HUES48 (cell line): Measurements from ENCODE around the gene ZDHHC4.
"Not testable (repeated sequence)": the region's sequence is repeated elsewhere in the genome, so short reads cannot be mapped to it uniquely, and the experiment has no call there.

Source experiments
- H3K27ac ChIP-seq: one replicate; pipeline ENCODE4 v1.7.0; 2013; ENCODE audit warnings: low read depth, low read length, inconsistent platforms
- H3K27me3 ChIP-seq: 2 replicates; pipeline ENCODE4 v1.6.1; 2013; ENCODE audit warnings: mild to moderate bottlenecking, low read length; ENCODE audit not compliant: control insufficient read depth, insufficient read depth
- H3K36me3 ChIP-seq: 2 replicates; pipeline ENCODE4 v1.6.1; 2013; ENCODE audit warnings: low read length; ENCODE audit not compliant: control insufficient read depth, insufficient read depth
- H3K4me1 ChIP-seq: 2 replicates; pipeline ENCODE4 v1.6.1; 2013; ENCODE audit warnings: mild to moderate bottlenecking, low read length; ENCODE audit not compliant: control insufficient read depth, insufficient read depth
- H3K4me3 ChIP-seq: 2 replicates; pipeline ENCODE4 v1.5.1; 2013; ENCODE audit warnings: mild to moderate bottlenecking, low read depth, low read length
- H3K9ac ChIP-seq: 2 replicates; pipeline ENCODE4 v1.6.1; 2013; ENCODE audit warnings: mild to moderate bottlenecking, low read depth, low read length, moderate library complexity
- H3K9me3 ChIP-seq: 2 replicates; pipeline ENCODE4 v1.6.1; 2013; ENCODE audit warnings: low read length; ENCODE audit not compliant: control insufficient read depth, insufficient read depth

Gene ZDHHC4

DNA sequence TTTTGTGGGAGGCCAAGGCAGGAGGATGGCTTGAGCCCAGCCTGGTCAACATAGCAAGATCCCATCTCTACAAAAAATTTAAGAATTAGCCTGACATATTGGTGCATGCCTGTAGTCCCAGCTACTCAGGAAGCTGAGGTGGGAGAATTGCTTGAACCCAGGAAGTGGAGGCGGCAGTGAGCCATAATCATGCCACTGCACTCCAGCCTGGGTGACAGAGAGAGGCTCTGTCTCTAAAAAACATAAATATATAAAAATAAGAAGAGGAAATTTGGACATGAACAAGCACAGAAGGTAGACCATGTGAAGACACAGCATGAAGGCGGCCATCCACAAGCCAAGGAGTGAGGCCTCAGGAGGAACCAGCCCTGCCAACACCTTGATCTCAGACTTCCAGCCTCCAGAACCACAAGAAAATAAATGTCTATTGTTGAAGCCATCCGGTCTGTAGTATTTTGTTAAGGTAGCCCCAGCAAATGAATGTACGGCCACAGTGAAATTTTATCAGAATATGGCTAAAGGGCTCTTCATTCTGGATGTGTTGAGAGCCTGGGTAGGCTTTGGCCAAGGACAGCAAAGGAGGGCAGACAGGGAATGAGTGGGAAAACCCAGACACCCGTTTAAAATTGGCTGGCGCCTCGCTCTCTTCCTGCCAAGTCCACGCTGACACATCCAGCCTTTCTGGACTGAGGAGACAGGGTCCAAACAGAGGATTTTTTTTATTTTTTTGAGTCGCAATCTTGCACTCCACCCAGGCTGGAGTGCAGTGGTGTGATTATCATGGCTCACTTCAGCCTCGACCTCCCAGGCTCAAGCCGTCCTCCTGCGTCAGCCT lies 13.1 kb upstream of the ZDHHC4 start:
- H3K4me3 ChIP-seq, result no peak overlapping the region
- H3K9me3 ChIP-seq, result no peaks in the 10 kb centered on the region
- H3K27ac ChIP-seq, result no peak overlapping the region
- peaks cover 7% of the 10 kb centered on the region for H3K4me1 ChIP-seq
- H3K36me3 ChIP-seq, result no peaks in the 10 kb centered on the region
- no peaks in the 10 kb centered on the region for H3K27me3 ChIP-seq
- no peak overlapping the region for H3K9ac ChIP-seq

DNA sequence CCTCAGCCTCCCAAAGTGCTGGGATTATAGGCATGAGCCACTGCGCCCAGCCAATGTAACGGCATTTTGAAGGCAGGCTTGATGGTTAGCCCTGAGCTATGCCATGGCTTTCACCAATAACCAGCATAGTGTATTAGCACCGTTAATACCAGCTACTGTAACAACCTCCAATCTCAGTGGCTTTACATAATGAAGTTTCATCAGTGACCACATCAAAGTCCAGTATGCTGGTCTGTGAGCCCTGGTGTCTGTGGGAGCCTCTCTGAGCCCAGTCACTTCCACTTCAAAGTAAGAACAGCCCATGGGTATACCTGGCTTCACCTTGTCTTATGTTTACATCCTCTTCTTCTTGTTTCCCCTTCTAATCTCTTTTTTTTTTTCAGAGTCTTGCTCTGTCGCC lies 11.6 kb upstream of the ZDHHC4 start:
- Histone ChIP-seq H3K27ac (no peak overlapping the region), H3K36me3 (no peaks in the 10 kb centered on the region), H3K9me3 (no peaks in the 10 kb centered on the region), H3K9ac (no peak overlapping the region), H3K27me3 (no peaks in the 10 kb centered on the region), H3K4me1 (no peaks in the 10 kb centered on the region), H3K4me3 (no peak overlapping the region)

DNA sequence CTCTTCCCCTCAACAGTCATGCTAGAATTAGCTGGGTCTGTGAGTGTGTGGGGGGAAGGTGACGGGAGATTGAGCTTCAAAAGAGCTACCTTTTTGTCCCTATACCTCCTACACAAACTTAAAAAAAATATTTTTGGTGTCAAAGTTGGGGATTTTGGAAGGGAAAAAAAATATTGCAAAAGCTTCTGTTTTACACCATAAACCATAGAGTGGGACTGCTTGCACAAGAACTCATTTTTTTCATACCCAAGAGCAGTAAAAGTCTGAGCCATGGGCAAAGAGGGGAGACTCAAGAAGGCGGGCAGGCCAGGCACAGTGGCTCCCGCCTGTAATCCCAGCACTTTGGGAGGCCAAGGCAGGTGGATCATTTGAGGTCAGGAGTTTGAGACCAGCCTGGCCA lies 9.4 kb upstream of the ZDHHC4 start:
- no peaks in the 10 kb centered on the region for H3K27me3 ChIP-seq
- no peak overlapping the region for H3K27ac ChIP-seq
- H3K4me3 ChIP-seq, result no peak overlapping the region
- H3K9ac ChIP-seq, result no peak overlapping the region
- H3K36me3 ChIP-seq, result no peaks in the 10 kb centered on the region
- H3K9me3 ChIP-seq, result no peaks in the 10 kb centered on the region
- no peaks in the 10 kb centered on the region for H3K4me1 ChIP-seq

DNA sequence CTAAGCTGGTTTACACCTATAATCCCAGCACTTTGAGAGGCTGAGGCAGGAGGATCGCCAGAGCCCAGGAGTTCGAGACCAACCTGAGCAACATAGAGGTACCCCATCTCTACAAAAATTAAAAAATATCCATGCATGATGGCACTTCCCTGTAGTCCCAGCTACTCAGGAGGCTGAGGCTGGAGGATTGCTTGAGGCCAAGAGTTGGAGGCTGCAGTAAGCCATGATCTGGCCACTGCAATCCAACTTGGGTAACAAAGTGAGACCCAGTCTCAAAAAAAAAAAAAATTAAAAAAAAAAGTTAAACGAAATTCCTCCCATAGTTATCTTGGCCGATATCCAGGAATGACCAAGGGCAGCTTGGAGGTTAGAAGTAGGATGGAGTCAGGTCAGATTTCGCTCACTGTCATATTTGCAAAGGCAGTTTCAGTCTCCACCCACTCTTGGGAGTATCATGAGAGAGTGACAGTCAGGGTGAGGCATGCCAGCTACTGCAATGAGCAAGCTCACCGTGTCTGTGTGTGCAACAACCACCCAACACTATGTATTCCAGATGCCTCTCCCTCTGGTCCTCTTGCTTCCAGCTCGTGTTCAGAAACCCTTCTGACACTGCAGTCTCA lies 6.0 kb upstream of the ZDHHC4 start:
- no peaks in the 10 kb centered on the region for H3K4me1 ChIP-seq
- H3K27ac ChIP-seq, result no peak overlapping the region
- no peaks in the 10 kb centered on the region for H3K36me3 ChIP-seq
- no peak overlapping the region for H3K9ac ChIP-seq
- H3K4me3 ChIP-seq, result no peak overlapping the region
- H3K27me3 ChIP-seq, result no peaks in the 10 kb centered on the region
- H3K9me3 ChIP-seq, result no peaks in the 10 kb centered on the region

DNA sequence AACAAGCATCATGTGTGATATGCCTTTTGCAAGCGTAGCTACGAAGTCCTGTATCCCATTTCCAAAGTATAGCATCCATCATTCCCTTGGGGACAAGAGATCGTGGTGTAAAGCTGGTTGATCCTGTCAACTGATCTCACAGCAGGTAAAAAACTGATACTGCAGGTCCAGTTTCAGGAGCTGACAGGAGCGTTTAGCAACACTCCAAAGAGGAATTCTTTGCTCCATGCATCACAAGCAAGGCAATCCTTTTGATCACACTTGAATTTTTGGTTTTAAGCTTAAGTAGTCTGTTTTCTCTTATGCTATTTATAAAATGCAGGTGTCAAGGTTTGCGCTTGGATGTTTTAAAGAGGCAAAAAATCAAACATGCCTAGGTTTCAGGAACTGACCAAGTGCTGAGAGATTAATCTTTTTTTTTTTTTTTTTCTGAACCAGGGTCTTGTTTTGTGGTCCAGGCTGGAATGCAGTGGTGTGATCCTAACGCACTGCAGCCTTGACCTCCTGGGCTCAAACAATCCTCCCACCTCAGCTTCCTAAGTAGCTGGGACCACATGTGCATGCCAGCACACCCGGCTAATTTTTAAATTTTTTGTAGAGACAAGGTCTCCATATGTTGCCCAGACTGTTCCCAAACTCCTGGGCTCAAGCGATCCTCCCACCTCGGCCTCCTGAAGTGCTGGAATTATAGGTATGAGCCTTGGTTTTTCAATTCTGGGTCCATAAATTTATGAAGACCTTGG lies 1.8 kb upstream of the ZDHHC4 start:
- Histone ChIP-seq H3K27ac (no peak overlapping the region), H3K4me3 (no peak overlapping the region), H3K9ac (no peak overlapping the region), H3K4me1 (no peaks in the 10 kb centered on the region), H3K36me3 (peaks cover 5% of the 10 kb centered on the region), H3K27me3 (no peaks in the 10 kb centered on the region), H3K9me3 (no peaks in the 10 kb centered on the region)

DNA sequence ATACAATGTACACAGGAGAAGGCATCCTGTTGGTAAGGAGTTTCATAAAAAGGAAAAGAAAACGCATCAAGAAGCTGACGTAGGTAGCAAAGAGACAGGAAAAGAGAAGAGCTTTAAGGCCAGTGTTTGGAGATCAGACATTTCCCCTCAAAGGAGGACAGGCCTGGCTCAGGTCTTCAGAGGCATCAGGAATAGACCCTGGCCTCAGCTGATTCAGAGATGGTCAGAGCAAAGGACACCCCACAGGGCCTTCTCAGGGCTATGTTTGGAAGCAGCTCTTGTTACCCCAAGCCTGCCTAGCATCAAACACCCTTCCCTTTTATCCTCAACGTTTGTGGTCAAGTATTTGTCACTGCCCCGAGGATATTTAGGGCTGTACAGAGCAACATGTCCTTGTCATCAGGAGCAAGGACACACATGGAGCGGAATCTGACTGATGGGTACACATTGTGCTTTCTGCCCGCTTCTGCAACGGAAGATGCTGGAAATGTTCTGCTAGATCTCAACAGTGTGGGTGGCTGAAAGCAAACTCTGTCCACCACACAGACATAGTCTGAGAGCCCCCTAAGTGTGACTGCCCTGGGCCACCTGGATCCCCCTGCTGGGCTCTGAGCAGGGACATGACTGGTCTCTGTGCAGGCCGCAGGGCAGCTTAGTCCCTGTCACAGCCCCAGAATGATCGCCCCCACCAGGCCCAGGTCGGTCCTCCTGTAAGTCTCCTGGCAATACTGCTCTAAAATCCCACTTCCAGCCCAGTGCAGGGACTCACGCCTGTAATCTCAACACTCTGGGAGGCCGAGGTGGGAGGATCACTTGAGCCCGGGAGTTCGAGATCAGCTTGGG lies 1.0 kb upstream of the ZDHHC4 start:
- no peak overlapping the region for H3K4me3 ChIP-seq

DNA sequence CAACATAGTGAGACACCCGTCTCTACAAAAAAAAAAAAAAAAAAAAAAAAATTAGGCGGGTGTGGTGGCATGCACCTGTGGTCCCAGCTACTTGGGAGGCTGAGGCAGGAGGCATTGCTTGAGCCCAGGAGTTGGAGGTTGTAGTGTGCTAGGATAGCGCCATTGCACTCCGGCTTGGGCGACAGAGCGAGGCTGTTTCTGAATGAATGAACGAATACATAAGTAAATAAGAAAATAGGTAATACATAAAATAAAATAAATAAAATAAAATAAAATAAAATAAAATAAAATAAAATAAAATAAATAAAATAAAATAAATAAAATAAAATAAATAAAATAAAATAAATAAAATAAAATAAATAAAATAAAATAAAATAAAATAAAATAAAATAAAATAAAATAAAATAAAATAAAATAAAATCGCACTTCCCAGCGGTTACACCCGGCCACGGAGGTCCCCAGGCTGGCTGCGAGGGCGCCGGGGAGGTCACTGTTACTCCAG lies 336 bp upstream of the ZDHHC4 start:
- not testable (repeated sequence) for H3K9me3 ChIP-seq, H3K4me1 ChIP-seq, H3K27me3 ChIP-seq
- H3K4me3 ChIP-seq, result peak overlapping the region; percentile 70
- peak overlapping the region; percentile 81; the same call in 1 of the 2 replicates for H3K9ac ChIP-seq
- peak overlapping the region; percentile 92 for H3K27ac ChIP-seq
- peaks cover 20% of the 10 kb centered on the region for H3K36me3 ChIP-seq

More for the DNA sequence above, 1.0 kb upstream of the ZDHHC4 start:
- Histone ChIP-seq H3K27me3 (no peaks in the 10 kb centered on the region), H3K4me1 (no peaks in the 10 kb centered on the region), H3K36me3 (peaks cover 13% of the 10 kb centered on the region), H3K27ac (no peak overlapping the region), H3K9me3 (no peaks in the 10 kb centered on the region), H3K9ac (no peak overlapping the region)

DNA sequence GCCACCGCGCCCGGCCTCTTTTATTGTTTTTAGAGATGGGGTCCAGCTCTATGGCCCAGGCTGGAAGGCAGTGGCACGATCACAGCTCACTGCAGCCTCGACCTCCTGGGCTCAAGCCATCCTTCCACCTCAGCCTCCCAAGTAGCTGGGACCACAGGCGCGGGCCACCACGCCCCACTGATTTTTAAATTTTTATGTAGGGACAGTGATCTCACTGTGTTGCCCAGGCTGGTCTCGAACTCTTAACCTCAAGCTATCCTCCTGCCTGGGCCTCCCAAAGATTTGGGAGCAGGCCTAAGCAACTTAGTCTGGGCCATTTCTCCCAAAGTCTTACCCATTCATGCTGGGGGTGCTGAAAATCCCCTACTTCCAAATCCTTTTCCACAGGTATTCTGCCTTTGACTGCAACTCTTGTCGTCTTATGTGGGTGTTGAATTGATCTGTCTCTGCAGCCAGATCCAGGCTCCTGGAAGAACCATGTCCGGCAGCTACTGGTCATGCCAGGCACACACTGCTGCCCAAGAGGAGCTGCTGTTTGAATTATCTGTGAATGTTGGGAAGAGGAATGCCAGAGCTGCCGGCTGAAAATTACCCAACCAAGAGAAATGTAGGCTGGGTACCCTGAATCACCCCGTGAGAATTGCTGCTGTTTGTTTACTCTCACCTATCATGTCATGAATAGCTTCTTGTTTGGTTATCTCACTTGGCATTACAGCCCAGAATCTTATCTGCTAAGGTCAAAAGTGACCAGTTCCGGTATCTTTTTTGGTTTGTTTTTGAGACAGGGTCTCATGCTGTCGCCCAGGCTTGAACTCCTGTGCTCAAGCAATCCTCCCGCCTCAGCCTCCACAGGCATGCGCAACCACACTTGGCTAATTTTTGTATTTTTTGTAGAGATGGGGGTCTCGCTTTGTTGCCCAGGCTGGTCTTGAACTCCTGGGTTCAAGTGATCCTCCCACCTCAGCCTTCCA lies 1.1 kb downstream of the ZDHHC4 start:
- no peak overlapping the region for H3K9ac ChIP-seq

DNA sequence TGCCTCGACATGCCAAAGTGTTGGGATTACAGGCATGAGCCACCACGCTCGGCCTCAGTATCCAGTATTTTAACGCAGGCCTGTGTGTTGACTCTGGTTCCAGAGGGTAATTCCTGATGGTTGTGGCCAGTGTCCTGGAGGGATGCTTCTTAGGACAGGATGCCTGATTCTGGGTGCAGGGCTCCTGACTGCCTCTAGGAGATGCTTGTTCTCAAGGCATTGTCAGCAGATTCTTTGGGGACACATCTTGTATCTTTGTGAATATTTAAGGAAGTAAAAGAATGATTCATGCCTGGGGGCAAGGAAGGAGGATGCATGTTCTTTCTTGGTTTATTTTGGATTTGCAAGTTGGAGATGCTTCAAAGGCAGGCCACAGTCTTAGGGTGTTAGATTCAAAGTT lies 2.2 kb downstream of the ZDHHC4 start:
- no peaks in the 10 kb centered on the region for H3K4me1 ChIP-seq
- no peak overlapping the region for H3K9ac ChIP-seq
- H3K27ac ChIP-seq, result no peak overlapping the region
- H3K36me3 ChIP-seq, result peaks cover 43% of the 10 kb centered on the region
- H3K4me3 ChIP-seq, result no peak overlapping the region
- no peaks in the 10 kb centered on the region for H3K9me3 ChIP-seq
- no peaks in the 10 kb centered on the region for H3K27me3 ChIP-seq

More for the DNA sequence above, 1.1 kb downstream of the ZDHHC4 start:
- Histone ChIP-seq H3K4me3 (peak overlapping the region; percentile 70; the same call in 1 of the 2 replicates), H3K27me3 (no peaks in the 10 kb centered on the region), H3K36me3 (peaks cover 34% of the 10 kb centered on the region), H3K9me3 (no peaks in the 10 kb centered on the region), H3K4me1 (no peaks in the 10 kb centered on the region), H3K27ac (peak overlapping the region; percentile 43)
